Kidney (tissue), 14 donors: ENCODE results near the gene SOX5. TPM values are rescaled to one million over a fixed set of nuclear protein-coding genes. Genes with fewer than 3 reads are reported as not detected.

Experiments
- DNase-seq, 5 donors: peaks; one replicate each; pipeline ENCODE4 v3.0.0-alpha.2; 2013 to 2020
- FAIRE-seq: peaks from 2 replicates; lab custom pipeline; 2012; peaks lifted over from hg19 to GRCh38; lab: Jason Lieb, UNC
- H3K27ac ChIP-seq, 2 donors: one replicate each; pipeline ENCODE4 v1.7.0; 2013; ENCODE audit warnings: low read depth in 2 of 2, low read length in 2 of 2, inconsistent platforms in 1 of 2
- H3K27me3 ChIP-seq: one replicate; pipeline ENCODE4 v1.7.1; 2013; ENCODE audit warnings: low read length, inconsistent platforms; ENCODE audit not compliant: control insufficient read depth, insufficient read depth
- H3K36me3 ChIP-seq, 3 donors: one replicate each; pipeline versions ENCODE4 v1.7.0 to v1.7.1; 2013; ENCODE audit warnings: low read length in 3 of 3, control low read depth in 1 of 3, inconsistent platforms in 1 of 3; ENCODE audit not compliant: insufficient read depth in 3 of 3, control insufficient read depth in 2 of 3
- H3K4me1 ChIP-seq, 3 donors: one replicate each; pipeline versions ENCODE4 v1.7.0 to v1.7.1; 2013; ENCODE audit warnings: low read length in 3 of 3, inconsistent platforms in 1 of 3, low read depth in 1 of 3; ENCODE audit not compliant: control insufficient read depth in 2 of 3, insufficient read depth in 2 of 3
- H3K4me3 ChIP-seq, 3 donors: one replicate each; pipeline versions ENCODE4 v1.7.0 to v1.8.1; 2013; ENCODE audit warnings: low read length in 3 of 3, control low read depth in 1 of 3, inconsistent platforms in 1 of 3
- H3K9ac ChIP-seq, 3 donors: one replicate each; pipeline versions ENCODE4 v1.7.0 to v1.7.1; 2013; ENCODE audit warnings: low read length in 3 of 3, control low read depth in 1 of 3, inconsistent platforms in 1 of 3
- H3K9me3 ChIP-seq, 3 donors: one replicate each; pipeline versions ENCODE4 v1.7.0 to v1.7.1; 2013; ENCODE audit warnings: low read length in 3 of 3, control low read depth in 1 of 3, inconsistent platforms in 1 of 3; ENCODE audit not compliant: control insufficient read depth in 2 of 3, insufficient read depth in 1 of 3
- CTCF ChIP-seq: IDR thresholded peaks from 3 replicates; pipeline ENCODE4 v1.5.1; 2012; ENCODE audit warnings: mild to moderate bottlenecking, moderate library complexity, borderline replicate concordance; ENCODE audit not compliant: insufficient read depth; ENCODE audit errors: extremely low read depth
- intact Hi-C: fragments of 100-400 bp; cut with DNase I; formaldehyde crosslinking; loops from one replicate; pipeline ENCODE4 v1.11.1; 2022
- polyA plus RNA-seq: library from polyadenylated mRNA; stranded (reverse); fragments of 350-450 nt; fragmentation: Illumina TruSeq; extraction: RNeasy Lipid Tissue Mini Kit (QIAGEN cat#74804); gene quantifications from one replicate; pipeline ENCODE4 v1.2.3, GENCODE V29; 2014; ENCODE audit warnings: low read depth, low replicate concordance; ENCODE audit not compliant: insufficient read depth
- total RNA-seq: library from RNA; stranded (reverse); fragmentation: NEBNext Ultra II Directional; extraction: Animal tissue kit (Norgen Biotek cat#: 25700); gene quantifications from one replicate; pipeline ENCODE4 v1.2.1, GENCODE V29; 2021
- donor health status: control.
- donor health status: control.
- donor health status: control.
- donor health status: control.
- donor health status: control.
- donor health status: DM: yes; HTN: yes; CAD: no.
- donor health status: Normal renal cell carcinoma (clear cell type).

The SOX5 gene
- total and polyA plus RNA-seq, 2 donors from 2014 or later, result 0.54 to 10.8 TPM

- no peaks in the 10 kb centered on the region for H3K9me3 ChIP-seq
- FAIRE-seq (no peak), DNase-seq (no peak)
- H3K36me3 ChIP-seq, result no peaks in the 10 kb centered on the region
- no peak overlapping the region for H3K4me3 ChIP-seq
- no peak overlapping the region for H3K9ac ChIP-seq
- H3K4me1 ChIP-seq, result no peaks in the 10 kb centered on the region
- TF ChIP-seq CTCF, result no peak
- no peaks in the 10 kb centered on the region for H3K27me3 ChIP-seq
- H3K27ac ChIP-seq, result no peak overlapping the region
- intact Hi-C loops, result no loop called here
These were observed 361.5 kb downstream of the SOX5 start for GRCh38 chr12:23587833-23588559.

GRCh38 chr12:23585782-23586163, 363.7 kb downstream of the SOX5 start:
- H3K27ac ChIP-seq, result no peak overlapping the region
- H3K4me1 ChIP-seq, result no peaks in the 10 kb centered on the region
- no peak overlapping the region for H3K4me3 ChIP-seq
- no peaks in the 10 kb centered on the region for H3K9me3 ChIP-seq
- no peak overlapping the region for H3K9ac ChIP-seq
- DNase-seq, result no peak
- no peaks in the 10 kb centered on the region for H3K27me3 ChIP-seq
- intact Hi-C loops, result no loop called here
- TF ChIP-seq CTCF, result no peak
- no peaks in the 10 kb centered on the region for H3K36me3 ChIP-seq
- FAIRE-seq, result no peak

GRCh38 chr12:23585156-23585781, 364.2 kb downstream of the SOX5 start:
- H3K4me1 ChIP-seq, result no peaks in the 10 kb centered on the region
- DNase-seq, result no peak
- H3K27me3 ChIP-seq, result no peaks in the 10 kb centered on the region
- no peak for FAIRE-seq
- H3K27ac ChIP-seq, result no peak overlapping the region
- no peak overlapping the region for H3K4me3 ChIP-seq
- H3K36me3 ChIP-seq, result no peaks in the 10 kb centered on the region
- TF ChIP-seq CTCF, result no peak
- H3K9me3 ChIP-seq, result no peaks in the 10 kb centered on the region
- no peak overlapping the region for H3K9ac ChIP-seq
- intact Hi-C loops, result no loop called here
